IPS-11a (cell line): ENCODE measurements around the gene PADI2.

Experiments used
- H3K4me3 ChIP-seq: one replicate; pipeline ENCODE4 v1.5.1; 2013; ENCODE audit warnings: low read depth, low read length, control low read depth

The PADI2 gene

GRCh38 chr1:17024721-17025120 is 94.5 kb downstream of the PADI2 start:
- no peak overlapping the region for H3K4me3 ChIP-seq

- no peak overlapping the region for H3K4me3 ChIP-seq
These were observed 95.7 kb downstream of the PADI2 start for GRCh38 chr1:17023573-17023972.

GRCh38 chr1:17023102-17023501 is 96.1 kb downstream of the PADI2 start:
- no peak overlapping the region for H3K4me3 ChIP-seq

- H3K4me3 ChIP-seq = no peak overlapping the region
These were observed 97.4 kb downstream of the PADI2 start for GRCh38 chr1:17021896-17022295.

GRCh38 chr1:17020502-17020901 is 98.7 kb downstream of the PADI2 start:
- no peak overlapping the region for H3K4me3 ChIP-seq

GRCh38 chr1:17018849-17019248 is 100.4 kb downstream of the PADI2 start:
- H3K4me3 ChIP-seq = no peak overlapping the region

- H3K4me3 ChIP-seq = no peak overlapping the region
These were observed 101.8 kb downstream of the PADI2 start for GRCh38 chr1:17017435-17017834.
